ENCODE results near the gene SPRED2.

Gene SPRED2, protein sequence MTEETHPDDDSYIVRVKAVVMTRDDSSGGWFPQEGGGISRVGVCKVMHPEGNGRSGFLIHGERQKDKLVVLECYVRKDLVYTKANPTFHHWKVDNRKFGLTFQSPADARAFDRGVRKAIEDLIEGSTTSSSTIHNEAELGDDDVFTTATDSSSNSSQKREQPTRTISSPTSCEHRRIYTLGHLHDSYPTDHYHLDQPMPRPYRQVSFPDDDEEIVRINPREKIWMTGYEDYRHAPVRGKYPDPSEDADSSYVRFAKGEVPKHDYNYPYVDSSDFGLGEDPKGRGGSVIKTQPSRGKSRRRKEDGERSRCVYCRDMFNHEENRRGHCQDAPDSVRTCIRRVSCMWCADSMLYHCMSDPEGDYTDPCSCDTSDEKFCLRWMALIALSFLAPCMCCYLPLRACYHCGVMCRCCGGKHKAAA

GRCh38 chr2:65432227-65433190 lies at the start of gene SPRED2:
Gene SPRED2 (minus strand): TSS chr2:65432599. CDS start chr2:65431987, 612 bp downstream.
- DNase-seq = peak; percentile 93 to 96

DNA sequence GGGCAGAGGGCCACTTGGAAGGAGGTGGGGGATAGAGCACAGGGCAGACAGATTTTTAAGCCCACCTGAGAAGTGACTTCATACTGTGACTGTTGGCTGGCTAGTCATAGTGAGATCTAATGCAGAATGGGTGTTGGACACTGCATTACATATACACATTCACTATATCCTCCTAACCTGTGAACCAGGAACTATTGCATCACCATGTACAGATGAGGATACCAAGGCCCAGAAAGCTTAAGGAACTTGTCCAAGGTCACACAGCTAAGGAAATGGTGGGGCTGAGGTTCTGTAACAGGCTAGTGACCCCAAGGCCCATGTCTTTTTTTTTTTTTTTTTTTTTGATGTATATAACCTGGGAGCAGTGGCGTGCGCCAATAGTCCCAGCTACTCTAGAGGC lies 49.6 kb upstream of the SPRED2 start:
- no peak for DNase-seq

GRCh38 chr2:65479524-65479923 lies 47.1 kb upstream of the SPRED2 start:
- DNase-seq = no peak

DNA sequence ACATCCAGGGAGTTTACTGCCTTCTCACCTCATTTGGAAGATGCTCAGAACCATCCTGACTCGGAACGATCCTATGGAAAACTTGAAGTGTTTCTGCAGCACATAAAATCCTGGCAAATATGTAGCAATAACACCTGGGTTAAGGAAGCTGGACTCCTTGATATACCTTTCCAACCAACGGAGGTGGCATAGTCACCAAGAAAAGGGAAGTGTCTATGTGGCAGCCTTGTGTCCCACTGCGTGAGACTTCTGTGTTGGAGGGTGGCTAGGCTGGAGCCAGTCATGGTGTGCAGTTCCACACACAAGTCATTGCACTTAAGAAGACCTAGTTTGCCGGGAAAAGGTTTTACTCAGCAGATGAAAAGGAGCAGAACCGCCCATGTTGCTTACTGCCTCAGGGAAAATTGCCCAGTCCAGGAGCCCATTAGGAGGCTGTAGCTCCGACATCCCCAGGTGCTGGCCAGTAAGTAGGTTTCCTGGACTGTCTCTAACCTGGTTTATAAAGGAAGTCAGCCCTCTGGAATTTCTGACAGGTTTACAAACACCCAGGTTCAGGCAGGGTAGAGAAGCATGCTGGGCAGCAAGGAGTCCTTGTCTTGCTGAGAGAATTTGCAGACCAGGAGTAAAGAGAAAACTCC lies 46.2 kb upstream of the SPRED2 start:
- no peak for DNase-seq

DNA sequence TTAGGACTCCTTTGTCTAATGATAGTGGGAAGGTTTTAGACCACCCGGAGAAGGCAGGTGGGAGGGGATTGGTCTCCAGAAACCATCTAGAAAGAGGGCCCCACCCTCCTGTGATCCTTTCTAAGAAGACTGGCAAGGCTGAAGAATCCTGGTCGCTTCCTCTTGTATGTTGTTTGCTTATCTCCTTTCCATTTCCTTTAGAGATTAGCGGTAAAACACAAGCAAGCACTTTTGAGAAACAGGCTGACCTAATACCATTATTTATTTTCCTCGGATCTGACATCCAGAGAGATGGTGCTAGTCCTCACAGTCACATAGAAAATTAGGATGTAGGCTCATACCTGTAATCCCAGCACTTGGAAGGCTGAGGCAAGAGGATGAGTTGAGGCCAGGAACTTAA lies 45.2 kb upstream of the SPRED2 start:
- DNase-seq = no peak

DNA sequence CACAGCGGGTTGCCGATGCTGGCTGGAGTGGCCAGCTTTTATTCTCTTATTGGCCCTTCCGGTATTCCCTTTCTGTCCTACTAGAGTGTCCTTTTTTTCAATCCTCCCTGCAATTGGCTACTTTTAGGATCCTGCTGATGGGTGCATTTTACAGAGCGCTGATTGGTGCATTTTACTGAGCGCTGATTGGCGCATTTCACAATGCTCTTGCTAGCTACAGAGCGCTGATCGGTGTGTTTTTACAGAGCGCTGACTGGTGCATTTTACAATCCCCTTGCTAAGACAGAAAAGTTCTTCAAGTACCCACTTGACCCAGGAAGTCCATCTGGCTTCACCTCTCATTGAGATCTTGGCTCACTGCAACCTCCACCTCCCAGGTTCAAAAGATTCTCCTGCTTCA lies 44.4 kb upstream of the SPRED2 start:
- no peak for DNase-seq

- DNase-seq = no peak
These were observed 42.6 kb upstream of the SPRED2 start for GRCh38 chr2:65475000-65475399.

GRCh38 chr2:65473045-65473444 lies 40.6 kb upstream of the SPRED2 start:
- no peak for DNase-seq

DNA sequence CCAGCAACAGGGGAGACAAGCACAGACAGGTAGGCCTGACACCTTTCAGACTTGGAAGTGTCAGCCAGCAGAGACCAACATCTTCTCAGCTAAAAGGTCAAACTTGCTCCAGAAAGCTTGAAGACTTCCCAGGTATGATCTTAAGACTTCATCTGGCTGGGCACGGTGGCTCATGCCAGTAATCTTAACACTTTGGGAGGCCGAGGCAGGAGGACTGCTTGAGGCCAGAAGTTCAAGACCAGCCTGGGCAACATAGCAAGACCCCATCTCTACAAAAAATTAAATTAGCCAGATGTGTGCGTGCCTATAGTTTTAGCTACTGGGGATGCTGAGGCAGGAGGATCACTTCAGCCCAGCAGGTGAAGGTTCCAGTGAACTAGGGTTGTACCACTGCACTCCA lies 39.0 kb upstream of the SPRED2 start:
- DNase-seq = no peak

DNA sequence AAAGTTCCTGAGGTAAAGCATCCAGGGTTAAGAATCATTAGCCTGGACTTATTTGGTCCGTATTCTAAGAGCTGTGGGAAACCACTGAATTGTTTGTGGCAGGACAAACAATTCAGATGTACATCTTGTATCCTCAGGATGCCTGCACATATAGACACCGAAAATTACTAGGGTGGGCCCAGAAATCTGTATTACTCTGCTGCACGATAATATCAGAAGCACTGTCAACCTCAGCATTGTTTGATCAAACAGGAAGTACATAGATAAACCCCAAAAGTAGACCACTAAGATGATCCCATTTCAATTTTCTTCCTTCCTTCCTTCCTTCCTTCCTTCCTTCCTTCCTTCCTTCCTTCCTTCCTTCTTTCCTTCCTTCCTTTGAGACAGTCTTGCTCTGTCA lies 34.2 kb upstream of the SPRED2 start:
- DNase-seq = no peak

DNA sequence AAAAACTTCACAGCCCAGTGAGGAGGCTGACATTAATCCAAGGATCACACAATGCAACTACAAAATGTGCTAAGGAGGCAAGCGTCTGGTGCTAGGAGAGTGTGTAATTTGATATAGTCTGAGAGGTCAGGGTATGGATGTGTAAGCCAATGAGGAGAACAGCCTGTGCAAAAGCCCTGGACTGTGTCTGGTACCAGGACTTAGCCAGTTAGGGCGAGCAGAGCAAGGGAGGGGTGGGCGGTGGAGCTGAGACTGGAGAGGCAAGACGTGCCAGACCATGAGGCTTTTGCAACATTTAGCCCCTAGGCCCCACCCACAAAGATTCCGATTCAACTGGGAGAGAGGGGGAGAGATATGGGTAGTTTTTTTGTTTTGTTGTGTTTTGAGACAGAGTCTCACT lies 33.5 kb upstream of the SPRED2 start:
- no peak for DNase-seq

- no peak for DNase-seq
These were observed 32.7 kb upstream of the SPRED2 start for GRCh38 chr2:65465124-65465523.

DNA sequence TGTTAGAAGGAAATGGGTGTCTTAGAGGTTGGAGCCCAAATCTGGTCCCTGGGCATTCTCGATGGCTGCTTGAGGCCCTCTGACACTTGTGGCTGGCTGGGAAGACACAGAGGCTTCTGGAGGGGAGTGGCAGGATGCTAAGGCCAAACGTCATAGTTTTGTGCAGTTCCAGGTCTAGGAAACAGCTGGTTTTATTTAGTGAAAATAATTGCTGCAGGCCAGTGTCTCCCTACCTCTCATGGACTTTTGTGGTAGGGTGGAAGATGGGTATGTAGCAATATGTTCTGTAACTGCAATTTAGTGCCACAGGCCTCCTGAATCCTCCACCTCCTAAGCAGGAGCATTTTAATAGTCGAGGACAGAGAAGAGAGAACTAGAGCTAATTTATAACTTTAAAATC lies 32.2 kb upstream of the SPRED2 start:
- no peak for DNase-seq

DNA sequence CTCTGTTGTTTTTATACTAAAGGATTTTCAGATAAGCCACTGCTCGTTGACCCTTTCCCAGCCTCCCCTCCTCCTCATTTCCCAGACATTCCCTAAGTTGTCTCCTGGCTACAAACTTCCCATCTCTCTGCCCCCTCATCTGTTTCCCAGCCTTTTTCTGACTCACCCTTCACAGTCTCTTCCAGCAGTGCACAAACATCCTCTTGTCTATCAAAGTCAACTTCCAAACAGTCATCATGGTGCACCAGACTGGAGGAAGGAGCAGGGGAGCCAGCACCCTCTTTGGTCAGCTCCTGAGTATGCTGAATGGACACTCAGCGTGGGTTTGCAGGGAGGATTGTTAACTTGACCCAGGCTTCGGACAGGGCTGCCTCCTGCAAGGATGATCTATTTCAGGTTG lies 26.6 kb upstream of the SPRED2 start:
- DNase-seq = no peak

DNA sequence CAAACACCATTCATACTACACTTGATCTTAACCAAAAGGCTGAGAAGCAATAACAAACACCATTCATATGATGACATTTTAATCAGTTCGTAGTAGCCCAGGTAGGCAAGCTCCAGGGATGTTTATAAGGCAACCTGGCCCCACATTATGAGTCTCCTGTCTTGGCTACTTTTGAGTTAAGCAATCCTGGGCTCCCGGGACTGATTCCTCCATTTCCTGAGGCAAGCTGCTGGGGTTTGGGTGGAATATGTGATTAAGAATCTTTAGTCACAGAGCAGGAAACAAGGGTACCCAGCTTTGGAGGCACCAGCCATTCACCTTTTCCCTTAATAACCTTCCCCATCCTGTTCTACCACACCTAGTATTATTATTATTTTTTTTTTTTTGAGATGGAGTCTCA lies 24.5 kb upstream of the SPRED2 start:
- DNase-seq = no peak

DNA sequence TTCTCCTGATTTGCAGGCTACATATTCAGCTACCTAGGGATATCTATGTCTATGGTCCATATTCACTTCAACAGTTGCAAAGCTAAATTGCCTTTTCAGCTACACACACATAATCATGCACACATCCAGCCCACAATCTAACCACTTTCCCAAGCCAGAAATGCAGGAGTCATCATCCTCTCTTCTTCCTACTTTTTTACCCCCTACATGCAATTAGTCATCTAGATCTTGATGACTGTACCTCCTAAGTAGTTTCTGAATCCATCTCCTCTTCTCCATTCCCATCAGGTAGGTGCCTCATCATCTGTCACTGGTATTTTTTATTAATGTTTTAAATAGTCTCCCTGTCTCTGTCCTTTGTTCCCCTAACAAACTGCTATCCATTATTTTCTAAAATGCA lies 23.7 kb upstream of the SPRED2 start:
- no peak for DNase-seq

DNA sequence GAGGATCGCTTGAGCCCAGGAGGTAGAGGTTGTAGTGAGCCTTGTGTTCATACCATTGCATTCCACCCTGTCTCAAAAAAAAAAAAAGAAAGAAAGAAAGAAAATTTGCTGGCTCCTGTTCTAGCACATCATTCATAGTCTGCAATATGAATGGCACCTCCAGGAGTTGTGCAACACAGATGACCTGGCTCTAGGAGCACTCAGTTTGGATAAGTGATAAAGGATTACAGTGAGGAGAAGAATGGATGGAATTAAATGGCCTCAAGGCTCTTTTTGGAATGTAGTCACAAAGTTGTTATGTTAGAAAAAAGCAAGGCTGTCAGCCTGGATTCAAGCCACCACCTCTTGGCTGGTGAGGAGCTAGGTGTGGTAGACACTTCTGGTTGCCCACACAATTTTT lies 21.5 kb upstream of the SPRED2 start:
- no peak for DNase-seq

DNA sequence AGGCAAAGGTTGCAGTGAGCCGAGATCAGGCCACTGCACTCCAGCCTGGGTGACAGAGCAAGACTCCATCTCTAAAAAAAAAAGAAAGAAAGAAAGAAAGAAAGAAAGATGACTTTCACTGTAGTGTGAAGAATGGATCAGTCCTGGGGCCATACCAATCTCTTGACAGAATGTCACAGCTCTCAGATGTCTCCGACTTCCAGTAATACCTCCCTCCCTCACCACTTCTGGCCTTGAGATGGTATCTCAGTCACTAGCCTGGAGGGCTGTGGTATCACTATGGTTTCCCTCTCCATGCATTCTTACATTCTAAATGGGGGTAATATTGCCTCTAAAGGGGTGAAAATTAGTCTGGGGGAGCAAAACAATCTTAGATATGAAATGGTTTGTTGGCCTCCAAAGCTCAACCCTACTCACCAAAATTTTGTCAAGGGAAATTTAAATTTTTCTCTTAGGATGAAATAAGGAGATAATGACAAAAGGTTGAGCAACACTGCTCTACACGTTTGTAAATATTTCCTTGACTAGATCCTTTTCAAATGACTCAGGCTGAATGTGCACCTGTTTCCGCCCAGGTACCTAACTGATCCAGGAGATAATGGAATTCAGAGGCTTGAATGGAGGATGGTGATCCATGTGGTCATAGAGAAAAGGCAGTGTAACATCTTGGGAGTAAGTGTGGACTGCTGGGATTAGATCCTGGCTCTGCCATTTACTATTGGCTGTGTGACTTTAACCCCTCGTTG lies 19.9 kb upstream of the SPRED2 start:
- no peak for DNase-seq

DNA sequence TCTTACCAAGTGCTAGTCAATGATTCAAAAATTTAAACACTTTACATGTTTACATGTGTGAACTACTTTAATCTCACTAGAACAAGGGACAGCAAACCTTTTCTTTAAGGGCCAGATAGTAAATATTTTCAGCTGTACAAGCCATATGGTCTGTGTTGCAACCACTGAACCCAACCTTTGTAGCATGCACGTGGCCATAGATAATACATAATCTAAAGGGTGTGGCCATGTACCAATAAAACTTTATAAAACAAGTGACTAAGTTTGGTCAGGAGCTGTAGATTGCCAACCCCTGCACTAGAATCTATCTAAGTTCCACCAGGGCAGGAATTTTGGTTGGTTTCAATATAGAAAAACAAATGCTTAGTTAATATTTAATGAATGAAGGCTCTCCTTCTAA lies 18.4 kb upstream of the SPRED2 start:
- no peak for DNase-seq

GRCh38 chr2:65450393-65450792 lies 18.0 kb upstream of the SPRED2 start:
- DNase-seq = no peak

GRCh38 chr2:65443509-65444186 lies 11.2 kb upstream of the SPRED2 start:
- DNase-seq = no peak

GRCh38 chr2:65442420-65443020 lies 10.1 kb upstream of the SPRED2 start:
- DNase-seq = no peak

All from SHP77 (cell line).